ENCODE measurements around the gene NTHL1. TPM values are rescaled to one million over a fixed set of nuclear protein-coding genes. Genes with fewer than 3 reads are reported as not detected.

Gene NTHL1
- polyA plus RNA-seq, 6 donors from 2014 or later: 21.4 to 38.3 (median 26.0) TPM

DNA sequence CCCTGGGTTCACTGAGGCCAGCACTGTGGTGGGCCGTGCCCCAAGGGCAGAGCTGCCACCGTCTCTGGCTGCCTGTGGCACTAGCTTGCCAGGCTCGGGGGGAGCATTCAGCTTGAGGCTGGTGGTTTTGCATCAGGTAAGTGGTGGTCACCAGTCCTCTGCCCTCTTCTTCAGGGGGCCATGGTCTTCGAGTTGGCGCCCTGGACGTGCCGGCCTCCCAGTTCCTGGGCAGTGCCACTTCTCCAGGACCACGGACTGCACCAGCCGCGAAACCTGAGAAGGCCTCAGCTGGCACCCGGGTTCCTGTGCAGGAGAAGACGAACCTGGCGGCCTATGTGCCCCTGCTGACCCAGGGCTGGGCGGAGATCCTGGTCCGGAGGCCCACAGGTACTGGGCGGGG, 32.4 kb upstream of the NTHL1 start:
- no peak overlapping the region for H3K27ac Mint-ChIP-seq

DNA sequence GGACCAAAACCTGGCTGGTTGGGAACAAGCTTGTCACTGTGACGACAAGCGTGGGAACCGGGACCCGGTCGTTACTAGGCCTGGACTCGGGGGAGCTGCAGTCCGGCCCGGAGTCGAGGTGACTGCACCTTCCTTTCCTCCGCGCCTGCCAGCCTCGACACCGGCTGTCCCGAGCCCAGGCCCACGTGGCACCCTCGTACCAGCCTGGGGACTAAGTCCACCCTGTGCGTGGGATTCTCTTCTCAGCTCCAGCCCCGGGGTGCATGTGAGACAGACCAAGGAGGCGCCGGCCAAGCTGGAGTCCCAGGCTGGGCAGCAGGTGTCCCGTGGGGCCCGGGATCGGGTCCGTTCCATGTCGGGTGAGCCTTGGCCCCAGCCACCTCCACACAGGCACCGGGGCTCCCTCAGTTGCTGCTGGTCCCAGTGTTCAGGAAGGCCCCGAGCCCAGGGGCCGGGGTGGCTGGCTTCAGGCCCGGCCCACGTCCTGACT, 31.7 kb upstream of the NTHL1 start:
- peaks cover 0 to 5% (median 4%) of the 10 kb centered on the region in 3 donors for H3K4me1 Mint-ChIP-seq
- no peak overlapping the region for H3K27ac Mint-ChIP-seq
- H3K36me3 Mint-ChIP-seq: peaks cover 0 to 5% of the 10 kb centered on the region in 2 donors
- no peaks in the 10 kb centered on the region for H3K27me3 Mint-ChIP-seq
- no peaks in the 10 kb centered on the region for H3K9me3 Mint-ChIP-seq
- ATAC-seq (ENCODE audit: low read depth in 2 of 2) (no peak), DNase-seq (no peak)
- H3K4me3 Mint-ChIP-seq: no peak overlapping the region

More for the DNA sequence above, 32.4 kb upstream of the NTHL1 start:
- Mint-ChIP-seq H3K36me3 (no peaks in the 10 kb centered on the region), H3K9me3 (no peaks in the 10 kb centered on the region), H3K27me3 (no peaks in the 10 kb centered on the region), H3K4me3 (no peak overlapping the region), H3K4me1 (peaks cover 0 to 5% (median 4%) of the 10 kb centered on the region in 3 donors)
- DNase-seq: no peak
- no peak for ATAC-seq (ENCODE audit: low read depth in 2 of 2)

DNA sequence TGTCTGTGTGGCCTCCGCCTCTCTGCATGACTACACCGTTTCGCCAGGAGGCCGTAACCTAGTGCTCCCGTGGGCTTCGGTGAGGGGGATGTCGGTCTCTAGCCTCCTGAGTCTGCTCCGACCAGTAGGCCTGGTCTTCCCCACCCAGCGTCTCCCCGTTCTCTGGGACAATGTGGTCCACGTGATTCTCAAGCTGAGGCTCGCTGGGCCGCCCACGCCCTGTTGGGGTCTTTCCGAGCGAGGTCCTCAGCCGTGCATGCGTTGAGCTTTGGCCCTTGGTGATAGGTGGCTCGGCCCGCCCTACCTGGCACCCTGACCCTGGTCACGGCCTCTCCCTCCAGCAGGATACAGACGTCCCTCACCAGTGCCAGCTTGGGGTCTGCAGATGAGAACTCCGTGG, 31.1 kb upstream of the NTHL1 start:
- Mint-ChIP-seq H3K27me3 (no peaks in the 10 kb centered on the region), H3K27ac (no peak overlapping the region), H3K4me1 (peaks cover 0 to 5% (median 4%) of the 10 kb centered on the region in 3 donors), H3K36me3 (peaks cover 0 to 7% of the 10 kb centered on the region in 2 donors), H3K4me3 (no peak overlapping the region), H3K9me3 (no peaks in the 10 kb centered on the region)
- DNase-seq: no peak
- ATAC-seq (ENCODE audit: low read depth in 2 of 2): no peak

DNA sequence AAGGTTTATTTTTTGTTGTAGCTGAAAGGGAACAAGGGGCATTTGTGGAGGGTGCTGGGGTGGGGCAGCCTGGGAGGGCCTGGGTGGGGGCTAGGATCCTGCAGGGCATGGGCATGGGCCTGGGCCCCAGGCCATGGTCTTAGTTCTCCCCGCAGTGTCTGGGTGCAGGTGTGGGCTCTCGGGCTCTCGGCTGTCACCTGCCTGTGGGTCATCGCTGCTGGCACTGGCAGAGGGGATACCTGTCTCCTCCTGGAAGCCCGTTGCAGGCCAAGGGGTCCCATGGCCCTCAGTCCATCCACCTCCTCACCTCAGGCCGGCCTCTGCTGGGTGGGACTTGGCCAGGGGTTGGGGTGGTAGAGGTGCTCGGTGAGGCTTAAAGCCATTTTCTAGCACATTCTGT, 30.5 kb upstream of the NTHL1 start:
- ATAC-seq (ENCODE audit: low read depth in 2 of 2): no peak
- Mint-ChIP-seq H3K27ac (no peak overlapping the region), H3K4me3 (no peak overlapping the region), H3K36me3 (peaks cover 0 to 7% of the 10 kb centered on the region in 2 donors), H3K27me3 (no peaks in the 10 kb centered on the region), H3K9me3 (no peaks in the 10 kb centered on the region), H3K4me1 (peaks cover 0 to 5% (median 4%) of the 10 kb centered on the region in 3 donors)
- DNase-seq: no peak

DNA sequence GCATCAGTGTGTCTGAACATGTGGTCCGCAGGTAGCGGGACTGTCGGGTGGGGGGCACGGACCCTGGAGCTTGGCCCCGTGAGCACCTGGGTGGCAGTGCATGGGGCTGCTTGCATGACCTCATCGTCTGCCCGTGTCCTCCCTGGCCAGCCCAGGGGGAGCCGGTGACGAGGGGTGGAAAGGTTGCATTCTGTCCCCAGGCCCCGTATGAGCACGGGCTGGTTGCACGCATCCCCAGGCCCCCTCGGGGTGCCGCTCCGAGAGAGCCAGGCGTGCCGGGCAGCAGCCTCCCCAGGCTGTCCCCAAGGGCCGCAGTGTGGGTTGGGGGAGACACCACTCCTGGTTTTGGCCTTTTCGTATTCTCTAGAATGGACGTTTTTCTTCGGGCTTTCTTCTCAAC, 30.1 kb upstream of the NTHL1 start:
- no peaks in the 10 kb centered on the region for H3K9me3 Mint-ChIP-seq
- H3K27me3 Mint-ChIP-seq: no peaks in the 10 kb centered on the region
- H3K4me1 Mint-ChIP-seq: peaks cover 0 to 5% (median 4%) of the 10 kb centered on the region in 3 donors
- no peak overlapping the region for H3K4me3 Mint-ChIP-seq
- DNase-seq (no peak), ATAC-seq (ENCODE audit: low read depth in 2 of 2) (no peak)
- no peak overlapping the region for H3K27ac Mint-ChIP-seq
- peaks cover 0 to 7% of the 10 kb centered on the region in 2 donors for H3K36me3 Mint-ChIP-seq

DNA sequence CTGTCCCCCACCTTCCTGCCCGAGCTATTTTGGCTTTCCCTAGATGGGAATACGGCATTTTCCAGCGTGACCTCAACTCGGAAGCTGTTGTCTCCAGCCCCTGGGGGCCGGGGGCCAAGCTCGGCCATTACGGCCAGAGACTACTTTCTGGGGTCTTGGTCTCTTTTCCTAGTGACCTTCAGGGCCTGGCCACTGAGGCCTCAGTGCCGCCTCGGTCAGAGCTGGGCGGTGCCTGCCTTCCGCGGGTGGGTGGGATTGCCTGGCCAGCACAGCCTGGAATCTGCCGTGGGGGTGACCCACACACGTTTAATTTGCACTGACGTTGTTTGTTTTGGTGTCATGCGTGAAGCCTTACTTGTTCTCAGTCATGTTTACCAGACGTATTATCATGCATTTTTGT, 29.4 kb upstream of the NTHL1 start:
- Mint-ChIP-seq H3K27ac (peak overlapping the region in 1 of 6 donors; percentile 69), H3K36me3 (peaks cover 0 to 7% of the 10 kb centered on the region in 2 donors), H3K4me1 (no peaks in the 10 kb centered on the region), H3K4me3 (no peak overlapping the region), H3K27me3 (no peaks in the 10 kb centered on the region), H3K9me3 (no peaks in the 10 kb centered on the region)
- no peak for DNase-seq
- no peak for ATAC-seq (ENCODE audit: low read depth in 2 of 2)

DNA sequence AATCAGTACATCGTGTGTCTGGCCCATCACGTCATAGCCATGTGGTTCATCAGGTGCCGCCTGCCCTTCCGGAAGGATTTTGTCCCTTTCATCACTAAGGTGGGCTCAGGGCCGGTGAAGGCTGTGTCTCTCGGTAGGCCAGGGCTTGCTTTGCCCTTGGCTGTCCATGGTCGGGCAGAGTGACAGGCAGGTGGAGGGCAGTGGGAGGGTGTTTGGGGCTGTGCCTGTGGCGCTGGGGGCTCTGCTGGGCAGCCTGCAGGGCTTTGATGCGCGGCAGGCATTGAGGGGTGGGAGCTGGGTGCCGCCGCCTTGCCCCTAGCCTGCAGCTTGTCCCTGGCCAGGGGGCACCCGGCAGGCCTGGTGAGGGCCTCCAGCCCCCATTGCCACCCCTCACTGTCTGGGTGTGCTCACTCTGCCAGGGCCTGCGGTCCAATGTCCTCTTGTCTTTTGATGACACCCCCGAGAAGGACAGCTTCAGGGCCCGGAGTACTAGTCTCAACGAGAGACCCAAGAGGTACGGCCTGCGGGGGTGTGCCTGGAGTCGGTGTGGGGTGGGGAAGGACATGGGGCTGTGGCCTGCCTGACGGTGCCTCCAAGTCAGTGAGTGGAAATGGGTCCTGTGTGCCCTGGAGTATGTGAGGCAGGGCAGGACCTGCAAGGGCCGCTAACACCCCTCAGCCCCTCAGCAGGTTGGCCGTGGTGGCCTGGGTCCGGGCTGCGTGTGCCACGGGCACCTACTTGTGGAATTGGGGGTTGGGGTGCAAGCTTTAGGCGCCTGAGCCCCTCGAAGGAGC, 28.6 kb upstream of the NTHL1 start:
- no peaks in the 10 kb centered on the region for H3K27me3 Mint-ChIP-seq
- peaks cover 0 to 7% of the 10 kb centered on the region in 2 donors for H3K36me3 Mint-ChIP-seq
- H3K4me3 Mint-ChIP-seq: no peak overlapping the region
- H3K9me3 Mint-ChIP-seq: no peaks in the 10 kb centered on the region
- no peaks in the 10 kb centered on the region for H3K4me1 Mint-ChIP-seq
- no peak overlapping the region for H3K27ac Mint-ChIP-seq
- no peak for DNase-seq
- no peak for ATAC-seq (ENCODE audit: low read depth in 2 of 2)

DNA sequence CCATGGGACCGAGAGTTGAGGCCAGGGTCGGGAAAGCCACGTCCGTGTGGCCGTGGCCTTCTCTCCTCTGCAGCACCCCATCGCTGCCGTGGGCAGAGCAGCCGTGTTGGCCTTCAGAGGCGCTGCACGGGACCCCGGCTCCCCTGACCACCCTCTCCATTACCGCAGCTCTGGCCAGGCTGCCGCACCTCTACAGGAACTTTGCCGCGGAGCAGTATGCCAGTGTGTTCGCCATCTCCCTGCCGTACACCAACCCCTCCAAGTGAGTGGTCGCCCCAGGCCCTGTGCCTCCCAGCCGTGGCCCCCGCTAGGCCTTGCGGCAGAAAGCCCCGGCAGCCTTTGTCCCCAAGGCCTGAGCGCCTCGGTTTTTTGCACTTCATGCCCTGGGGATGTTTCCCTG, 28.0 kb upstream of the NTHL1 start:
- no peak for DNase-seq
- ATAC-seq (ENCODE audit: low read depth in 2 of 2): no peak
- Mint-ChIP-seq H3K9me3 (no peaks in the 10 kb centered on the region), H3K27me3 (no peaks in the 10 kb centered on the region), H3K4me3 (no peak overlapping the region), H3K4me1 (no peaks in the 10 kb centered on the region), H3K36me3 (peaks cover 0 to 7% of the 10 kb centered on the region in 2 donors), H3K27ac (no peak overlapping the region)

DNA sequence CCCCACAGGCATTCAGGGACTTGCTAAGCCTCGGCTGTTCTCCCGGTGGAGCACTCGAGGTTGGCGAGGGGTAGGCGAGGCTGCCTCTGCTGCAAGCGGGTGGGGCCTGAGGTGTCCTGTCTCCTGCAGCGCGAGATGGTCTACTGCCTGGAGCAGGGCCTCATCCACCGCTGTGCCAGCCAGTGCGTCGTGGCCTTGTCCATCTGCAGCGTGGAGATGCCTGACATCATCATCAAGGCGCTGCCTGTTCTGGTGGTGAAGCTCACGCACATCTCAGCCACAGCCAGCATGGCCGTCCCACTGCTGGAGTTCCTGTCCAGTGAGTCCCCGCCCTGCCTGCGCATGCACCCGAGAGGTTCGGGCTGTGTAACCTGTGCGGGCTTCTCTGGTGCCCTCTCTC, 26.4 kb upstream of the NTHL1 start:
- ATAC-seq (ENCODE audit: low read depth in 2 of 2) (no peak), DNase-seq (no peak)
- H3K36me3 Mint-ChIP-seq: peaks cover 0 to 7% of the 10 kb centered on the region in 2 donors
- H3K4me3 Mint-ChIP-seq: no peak overlapping the region
- no peak overlapping the region for H3K27ac Mint-ChIP-seq
- no peaks in the 10 kb centered on the region for H3K9me3 Mint-ChIP-seq
- H3K4me1 Mint-ChIP-seq: no peaks in the 10 kb centered on the region
- H3K27me3 Mint-ChIP-seq: no peaks in the 10 kb centered on the region

DNA sequence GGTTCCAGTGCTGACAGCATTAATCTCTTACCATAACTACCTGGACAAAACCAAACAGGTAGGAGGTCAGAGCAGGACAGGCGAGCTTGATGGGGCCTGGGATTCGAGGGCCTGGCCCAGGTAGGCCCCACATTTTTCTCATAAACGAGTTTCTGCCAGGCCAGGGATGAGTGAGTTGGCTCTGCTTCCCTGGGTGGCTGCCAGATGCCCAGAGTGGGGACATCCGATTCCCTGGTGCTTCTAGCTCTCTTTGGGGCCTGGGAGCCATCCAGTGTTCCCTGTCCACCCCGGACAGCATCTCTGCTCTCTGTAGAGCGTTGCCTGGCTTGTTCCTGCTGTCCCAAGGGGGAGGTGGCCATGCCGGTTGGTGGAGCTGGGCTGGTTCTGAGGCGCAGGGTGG, 25.3 kb upstream of the NTHL1 start:
- Mint-ChIP-seq H3K4me1 (no peaks in the 10 kb centered on the region), H3K4me3 (no peak overlapping the region), H3K27me3 (no peaks in the 10 kb centered on the region), H3K36me3 (peaks cover 4 to 7% of the 10 kb centered on the region in 2 donors), H3K27ac (no peak overlapping the region), H3K9me3 (no peaks in the 10 kb centered on the region)
- ATAC-seq (ENCODE audit: low read depth in 2 of 2): no peak
- DNase-seq: no peak

DNA sequence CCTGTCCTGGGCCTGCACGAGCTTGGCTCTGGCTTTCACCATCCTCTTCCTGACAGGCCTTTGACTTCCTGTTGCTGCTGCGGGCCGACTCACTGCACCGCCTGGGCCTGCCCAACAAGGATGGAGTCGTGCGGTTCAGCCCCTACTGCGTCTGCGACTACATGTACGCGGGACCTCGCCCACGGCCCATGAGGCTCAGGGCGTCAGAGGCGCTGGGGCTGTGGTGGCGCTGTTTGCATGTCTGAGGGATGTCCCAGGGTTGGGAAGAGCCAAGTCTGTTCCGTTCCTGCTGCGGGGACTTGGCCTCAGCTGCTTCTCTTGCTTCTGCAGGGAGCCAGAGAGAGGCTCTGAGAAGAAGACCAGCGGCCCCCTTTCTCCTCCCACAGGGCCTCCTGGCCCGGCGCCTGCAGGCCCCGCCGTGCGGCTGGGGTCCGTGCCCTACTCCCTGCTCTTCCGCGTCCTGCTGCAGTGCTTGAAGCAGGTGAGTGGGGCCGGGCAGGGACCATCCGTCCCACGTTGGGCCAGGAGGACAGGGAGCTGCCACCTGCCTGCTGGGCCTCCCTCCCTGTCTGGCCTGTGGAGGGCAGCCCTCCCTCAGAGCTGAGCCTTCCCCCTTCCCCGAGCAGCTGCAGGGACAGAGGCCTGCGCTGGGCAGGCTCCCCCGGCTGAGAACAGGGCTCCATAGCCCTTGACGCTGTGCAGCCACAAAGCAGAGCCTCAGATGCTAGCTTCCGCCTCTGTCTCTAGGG, 24.0 kb upstream of the NTHL1 start:
- DNase-seq (no peak), ATAC-seq (ENCODE audit: low read depth in 2 of 2) (no peak)
- no peak overlapping the region for H3K27ac Mint-ChIP-seq
- no peaks in the 10 kb centered on the region for H3K27me3 Mint-ChIP-seq
- H3K4me3 Mint-ChIP-seq: no peak overlapping the region
- H3K9me3 Mint-ChIP-seq: no peaks in the 10 kb centered on the region
- H3K4me1 Mint-ChIP-seq: no peaks in the 10 kb centered on the region
- peaks cover 4 to 7% of the 10 kb centered on the region in 2 donors for H3K36me3 Mint-ChIP-seq

DNA sequence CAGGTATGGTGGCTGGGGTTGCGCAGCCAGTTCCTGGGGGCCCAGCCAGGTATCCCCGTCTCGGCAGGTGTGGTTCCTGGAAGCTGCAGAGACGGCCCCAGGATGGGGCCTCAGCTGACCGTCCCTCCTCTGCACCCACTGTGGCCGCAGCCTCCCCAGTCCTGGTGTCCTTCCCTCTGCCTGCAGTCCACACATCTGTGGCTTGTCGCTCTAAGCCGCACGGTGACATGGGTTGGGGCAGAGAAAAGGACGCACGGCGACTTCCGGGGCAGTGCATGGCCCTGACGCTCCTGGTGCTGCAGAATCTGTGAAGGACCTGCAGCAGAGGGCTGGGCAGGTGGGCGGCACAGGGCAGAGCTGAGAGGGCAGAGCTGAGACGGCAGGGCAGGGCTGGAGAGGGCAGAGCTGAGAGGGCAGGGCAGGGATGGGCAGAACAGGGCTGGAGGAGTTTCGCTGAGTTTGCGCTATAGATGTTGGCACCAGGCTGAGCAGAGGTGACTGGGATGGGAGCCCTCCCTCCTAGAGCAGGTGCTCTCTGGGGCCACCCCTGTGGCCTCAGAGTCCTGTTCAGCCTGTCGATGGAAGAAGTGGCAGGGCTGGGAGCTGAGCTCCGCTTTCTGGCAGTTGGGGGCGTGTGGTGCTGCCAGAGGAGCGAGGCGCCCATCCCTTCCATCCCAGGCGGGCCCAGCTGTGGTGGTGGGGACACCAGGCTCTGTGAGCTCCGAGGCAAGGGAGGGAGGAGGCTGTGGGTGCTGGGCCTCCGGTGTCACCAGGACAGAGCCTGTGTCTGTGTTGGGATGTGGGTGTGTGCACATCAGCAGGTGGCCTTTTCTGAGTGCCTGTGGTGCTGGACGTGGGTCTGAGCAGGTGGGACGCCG, 23.2 kb upstream of the NTHL1 start:
- no peak for DNase-seq
- Mint-ChIP-seq H3K27ac (peak overlapping the region in 2 of 6 donors; percentile 79 to 92), H3K27me3 (no peaks in the 10 kb centered on the region), H3K4me3 (no peak overlapping the region), H3K4me1 (peaks cover 0 to 4% (median 0%) of the 10 kb centered on the region in 3 donors), H3K9me3 (no peaks in the 10 kb centered on the region), H3K36me3 (peaks cover 9 to 12% of the 10 kb centered on the region in 2 donors)
- ATAC-seq (ENCODE audit: low read depth in 2 of 2): no peak

DNA sequence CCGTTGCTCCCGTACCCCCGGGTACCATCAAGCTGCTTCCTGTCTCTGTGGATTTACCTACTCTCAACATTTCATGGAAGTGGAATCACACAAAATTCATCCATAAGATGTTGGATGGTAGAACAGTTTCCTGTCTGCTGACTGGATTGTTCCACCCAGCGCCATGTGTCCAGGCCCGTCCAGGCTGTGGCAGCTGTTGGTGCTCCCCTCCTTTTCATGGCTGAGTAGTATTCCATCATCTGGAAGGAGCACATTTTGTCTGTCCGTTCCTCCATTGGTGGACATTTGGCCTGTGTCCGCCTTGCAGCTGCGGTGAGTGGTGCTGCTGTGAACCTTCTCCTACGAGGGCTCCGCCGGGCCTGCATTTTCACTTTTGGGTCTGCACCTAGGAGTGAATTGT, 18.5 kb upstream of the NTHL1 start:
- Mint-ChIP-seq H3K36me3 (peaks cover 8 to 9% of the 10 kb centered on the region in 2 donors), H3K27ac (no peak overlapping the region), H3K27me3 (no peaks in the 10 kb centered on the region), H3K9me3 (no peaks in the 10 kb centered on the region), H3K4me1 (peaks cover 0 to 4% (median 0%) of the 10 kb centered on the region in 3 donors), H3K4me3 (no peak overlapping the region)
- no peak for DNase-seq
- ATAC-seq (ENCODE audit: low read depth in 2 of 2): no peak
